AG08396 (cell line): ENCODE results near the gene NTRK3.

Source experiments
- DNase-seq: peaks from one replicate; pipeline ENCODE4 v3.0.0; 2012; ENCODE audit warnings: low spot score, mixed read lengths

Gene NTRK3

DNA sequence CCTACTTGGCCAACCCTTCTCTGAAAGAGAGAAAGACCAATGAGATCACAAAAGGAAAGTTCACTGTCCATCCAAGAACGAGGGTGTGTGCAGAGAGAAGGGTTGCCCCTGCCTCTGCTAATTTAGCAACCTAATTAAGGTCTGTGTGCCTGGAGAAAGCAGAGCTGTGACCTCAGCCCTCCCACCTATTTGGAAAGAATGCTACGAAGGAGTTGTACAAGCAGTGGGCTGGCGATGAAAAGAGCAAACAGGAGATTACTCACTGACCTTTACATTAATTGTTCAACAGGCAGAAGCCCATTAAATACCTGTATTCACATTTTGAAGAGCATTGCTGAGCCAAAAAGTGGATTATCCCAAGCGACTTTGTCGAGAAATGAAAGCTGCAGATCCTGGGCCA, 314.9 kb downstream of the NTRK3 start:
- DNase-seq, result no peak

- DNase-seq, result no peak
Measured at GRCh38 chr15:87940768-87941167, 315.8 kb downstream of the NTRK3 start.

GRCh38 chr15:87939848-87940457, 316.6 kb downstream of the NTRK3 start:
- no peak for DNase-seq

- DNase-seq, result no peak
Measured at GRCh38 chr15:87938031-87938430, 318.5 kb downstream of the NTRK3 start.

GRCh38 chr15:87935583-87935982, 321.0 kb downstream of the NTRK3 start:
- DNase-seq, result no peak

- DNase-seq, result no peak
Measured at GRCh38 chr15:87931584-87931983, 325.0 kb downstream of the NTRK3 start.

GRCh38 chr15:87930457-87930856, 326.1 kb downstream of the NTRK3 start:
- no peak for DNase-seq

GRCh38 chr15:87929841-87930240, 326.7 kb downstream of the NTRK3 start:
- no peak for DNase-seq

GRCh38 chr15:87924433-87924832, 332.1 kb downstream of the NTRK3 start:
- DNase-seq, result no peak

- DNase-seq, result no peak
Measured at GRCh38 chr15:87919064-87919463, 337.5 kb downstream of the NTRK3 start.

DNA sequence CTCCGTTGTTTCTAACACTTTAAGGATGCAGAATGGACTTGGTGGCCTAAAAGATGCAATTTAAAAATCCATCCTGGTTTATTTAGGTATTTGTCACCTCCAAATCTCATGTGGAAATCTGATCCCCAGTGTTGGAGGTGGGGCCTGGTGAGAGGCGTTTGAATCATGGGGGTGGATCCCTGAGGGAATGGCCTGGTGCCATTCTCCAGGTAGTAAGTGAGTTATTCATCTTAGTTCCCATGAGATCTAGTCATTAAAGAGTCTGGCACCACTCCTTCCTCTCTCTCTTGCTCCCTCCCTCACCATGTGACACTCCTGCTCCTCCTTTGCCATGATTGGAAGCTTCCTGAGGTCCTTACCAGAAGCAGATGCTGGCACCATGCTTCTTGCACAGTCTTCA, 339.1 kb downstream of the NTRK3 start:
- DNase-seq, result no peak

GRCh38 chr15:87916208-87916607, 340.3 kb downstream of the NTRK3 start:
- no peak for DNase-seq

DNA sequence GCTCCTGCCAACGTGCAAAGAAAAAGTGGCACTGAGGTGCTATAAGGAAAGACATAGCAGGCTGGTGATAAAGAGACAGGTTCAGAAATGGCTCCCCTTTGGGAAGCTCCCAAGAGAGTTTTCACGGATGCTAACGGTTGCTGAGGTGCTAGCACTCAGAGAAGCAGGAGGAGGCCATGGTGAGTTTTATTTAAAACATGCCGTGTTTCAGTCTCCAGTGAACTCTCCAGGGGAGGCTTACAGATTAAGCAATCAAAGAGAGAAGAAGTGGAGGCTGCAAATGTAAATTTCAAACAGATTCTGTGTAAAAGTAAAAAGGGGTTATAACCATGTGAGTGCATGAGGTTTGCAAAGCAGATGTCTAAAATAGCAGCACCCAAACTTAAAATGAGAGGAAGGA, 346.2 kb downstream of the NTRK3 start:
- DNase-seq, result no peak

GRCh38 chr15:87907676-87908446, 348.7 kb downstream of the NTRK3 start:
- DNase-seq, result no peak

GRCh38 chr15:87906444-87906843, 350.1 kb downstream of the NTRK3 start:
- no peak for DNase-seq

GRCh38 chr15:87902772-87903426, 353.6 kb downstream of the NTRK3 start:
- no peak for DNase-seq

GRCh38 chr15:87901926-87902690, 354.4 kb downstream of the NTRK3 start:
- no peak for DNase-seq

GRCh38 chr15:87901008-87901407, 355.5 kb downstream of the NTRK3 start:
- no peak for DNase-seq

DNA sequence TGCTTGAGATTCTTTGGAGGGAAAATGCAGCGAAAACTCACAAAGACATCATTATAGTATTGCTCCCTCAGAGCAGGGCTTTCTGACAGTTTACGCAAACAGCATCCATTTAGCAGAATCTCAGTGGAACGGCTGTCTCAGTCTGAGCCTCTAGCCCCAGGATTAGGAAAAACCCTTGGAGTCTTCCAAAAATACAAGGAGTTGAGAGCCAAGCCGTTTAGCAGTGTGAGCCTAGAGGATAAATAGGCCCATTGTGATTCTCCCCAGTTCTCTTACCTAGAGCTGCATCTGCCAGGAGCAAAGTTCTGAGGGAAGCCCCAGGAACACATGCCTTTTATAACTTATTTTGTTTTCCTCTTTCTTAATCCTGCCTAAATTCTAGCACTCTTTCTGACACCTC, 359.6 kb downstream of the NTRK3 start:
- DNase-seq, result no peak

- DNase-seq, result no peak
Measured at GRCh38 chr15:87887177-87887576, 369.4 kb downstream of the NTRK3 start.

- DNase-seq, result no peak
Measured at GRCh38 chr15:87881026-87881425, 375.5 kb downstream of the NTRK3 start.

DNA sequence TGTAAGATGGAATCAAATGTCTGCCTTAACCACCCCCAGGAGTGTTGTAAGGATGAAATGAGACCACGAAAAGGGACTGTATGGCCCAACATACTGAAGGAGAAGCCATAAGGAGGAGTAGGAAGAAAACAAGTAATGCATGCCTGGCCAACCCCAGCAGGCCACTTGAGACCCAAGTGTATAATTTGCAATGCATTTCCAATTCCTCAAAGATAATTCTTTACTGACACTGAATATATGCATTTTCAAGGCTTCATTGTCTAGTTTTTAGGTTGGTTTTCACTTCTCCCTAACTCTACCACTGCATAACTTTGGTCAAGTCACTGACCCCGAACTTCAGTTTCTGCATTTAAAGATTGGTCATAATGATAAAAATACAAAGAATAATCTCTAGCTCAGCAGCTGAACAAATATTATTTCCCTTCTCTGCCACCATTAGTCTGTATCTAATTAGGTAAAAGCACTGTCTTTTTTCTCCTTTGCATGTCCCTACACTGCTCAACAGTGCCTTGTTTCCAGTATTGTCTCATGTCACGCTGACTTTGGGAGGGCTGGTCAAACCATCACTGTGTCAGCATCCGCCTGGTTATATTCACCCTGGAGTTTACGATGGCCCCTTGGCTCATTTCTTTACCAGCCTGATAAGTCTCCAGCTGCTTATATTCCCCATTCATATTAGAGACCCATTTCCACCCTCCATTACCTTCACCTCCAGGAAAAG, 378.6 kb downstream of the NTRK3 start:
- DNase-seq, result no peak
